Gastroesophageal sphincter (tissue), 3 donors: ENCODE data around the gene RALY.

ENCODE experiments used
- CTCF ChIP-seq, 4 experiments: fragments of 200-600 bp in 2 of 4; fragments of 450-650 bp in 2 of 4; sonication (generic) in 1 of 4; IDR thresholded peaks; one replicate each; pipeline ENCODE4 v1.5.1; 2017 to 2019; ENCODE audit warnings: antibody characterized with exemption in 4 of 4, mild to moderate bottlenecking in 2 of 4, moderate library complexity in 2 of 4
- EP300 ChIP-seq: sonication (generic); formaldehyde crosslinking; IDR thresholded peaks from one replicate; pipeline ENCODE4 v1.6.1; 2017; ENCODE audit warnings: antibody characterized with exemption, mild to moderate bottlenecking
- POLR2A ChIP-seq, 2 donors: fragments of 450-650 bp; IDR thresholded peaks; one replicate each; pipeline ENCODE4 v1.6.1; 2017; ENCODE audit warnings: antibody characterized with exemption in 2 of 2, mild to moderate bottlenecking in 2 of 2, moderate library complexity in 1 of 2
- POLR2AphosphoS5 ChIP-seq: sonication (generic); formaldehyde crosslinking; IDR thresholded peaks from one replicate; pipeline ENCODE4 v1.6.1; 2017; ENCODE audit warnings: antibody characterized with exemption

- TF ChIP-seq CTCF (IDR thresholded peaks at IDR 0.05) (no peak), POLR2A (IDR thresholded peaks at IDR 0.05) (no peak), POLR2AphosphoS5 (no peak), EP300 (no peak)
Measured at GRCh38 chr20:34115232-34115631, 121.5 kb downstream of the RALY start.
